Left forelimb (tissue), 1 donor: ENCODE data around the gene ENO4.

ENCODE experiments used
- DNase-seq: peaks from one replicate; pipeline ENCODE4 v3.0.0-alpha.2; 2018; ENCODE audit warnings: low spot score

Gene ENO4

GRCh38 chr10:116831086-116831485, 18.2 kb upstream of the ENO4 start:
- DNase-seq: no peak

- no peak for DNase-seq
Observed at GRCh38 chr10:116831790-116832189, 17.5 kb upstream of the ENO4 start.

DNA sequence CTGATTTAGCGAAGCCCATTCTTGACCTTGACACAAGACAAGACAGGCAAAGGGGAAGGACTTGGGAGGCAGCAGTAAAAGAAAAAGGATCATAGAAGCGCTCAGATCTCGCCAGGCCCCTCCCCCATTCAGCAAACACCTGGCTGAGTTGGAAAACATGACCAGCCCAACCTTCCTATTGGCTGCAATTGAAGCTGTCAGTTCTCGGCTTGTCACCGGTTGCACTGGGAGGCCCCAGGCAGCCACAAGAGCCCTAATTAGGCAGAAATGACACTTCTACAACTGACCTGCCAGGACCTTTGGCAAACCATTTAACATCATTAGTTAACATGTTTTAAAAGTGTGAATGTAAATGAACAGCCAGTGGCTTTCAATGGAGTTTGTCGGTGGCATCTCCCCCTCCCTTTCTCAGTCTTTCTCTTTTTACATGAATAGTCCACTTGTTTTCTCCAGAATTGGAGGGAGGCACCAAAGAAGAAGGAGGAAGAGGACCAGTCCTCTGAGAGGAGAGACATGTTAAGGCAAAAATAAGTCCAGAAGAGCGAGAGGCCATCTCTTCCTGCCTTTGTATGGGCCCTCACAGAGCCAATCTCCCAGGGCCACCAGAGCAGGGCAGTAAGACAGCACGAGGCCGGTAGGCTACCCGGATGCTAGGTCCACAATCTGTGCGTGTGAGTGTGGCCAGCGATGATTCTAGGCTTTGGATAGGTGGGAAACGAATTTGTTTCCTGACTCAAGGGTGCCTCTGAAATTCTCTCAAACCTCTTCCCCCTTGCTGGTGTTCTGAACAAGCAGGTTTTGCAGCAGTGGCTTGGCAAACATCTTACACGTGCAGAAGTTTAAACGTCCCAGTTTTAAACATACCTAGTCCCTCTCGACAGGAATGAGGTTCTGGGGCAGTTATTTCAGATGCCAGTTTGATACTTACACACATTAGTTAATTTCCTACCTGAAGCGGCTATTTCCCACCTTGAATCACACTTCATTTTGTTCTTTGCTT, 15.0 kb upstream of the ENO4 start:
- no peak for DNase-seq

DNA sequence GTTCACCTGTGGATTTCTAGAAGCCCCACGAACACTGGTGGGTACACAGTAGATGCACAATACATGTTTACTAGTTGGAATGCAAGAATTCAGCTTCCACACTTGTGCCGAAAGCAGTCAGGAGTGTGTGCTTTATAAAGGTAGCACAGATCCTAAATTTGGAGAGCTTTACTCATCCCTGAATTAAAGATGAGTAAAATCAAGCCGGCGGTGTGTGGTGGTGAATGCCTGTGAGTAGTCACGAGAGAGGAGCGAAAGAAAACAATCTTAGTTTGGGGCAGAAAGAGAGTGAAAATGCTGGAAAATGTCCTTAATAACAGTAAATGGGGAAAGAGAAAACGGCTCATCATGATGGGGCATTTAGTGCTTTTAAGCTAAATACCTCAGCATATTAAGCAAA, 13.6 kb upstream of the ENO4 start:
- DNase-seq: no peak

GRCh38 chr10:116836083-116836482, 13.2 kb upstream of the ENO4 start:
- DNase-seq: no peak

GRCh38 chr10:116836902-116837523, 12.3 kb upstream of the ENO4 start:
- no peak for DNase-seq

- no peak for DNase-seq
Observed at GRCh38 chr10:116838143-116838725, 11.1 kb upstream of the ENO4 start.

DNA sequence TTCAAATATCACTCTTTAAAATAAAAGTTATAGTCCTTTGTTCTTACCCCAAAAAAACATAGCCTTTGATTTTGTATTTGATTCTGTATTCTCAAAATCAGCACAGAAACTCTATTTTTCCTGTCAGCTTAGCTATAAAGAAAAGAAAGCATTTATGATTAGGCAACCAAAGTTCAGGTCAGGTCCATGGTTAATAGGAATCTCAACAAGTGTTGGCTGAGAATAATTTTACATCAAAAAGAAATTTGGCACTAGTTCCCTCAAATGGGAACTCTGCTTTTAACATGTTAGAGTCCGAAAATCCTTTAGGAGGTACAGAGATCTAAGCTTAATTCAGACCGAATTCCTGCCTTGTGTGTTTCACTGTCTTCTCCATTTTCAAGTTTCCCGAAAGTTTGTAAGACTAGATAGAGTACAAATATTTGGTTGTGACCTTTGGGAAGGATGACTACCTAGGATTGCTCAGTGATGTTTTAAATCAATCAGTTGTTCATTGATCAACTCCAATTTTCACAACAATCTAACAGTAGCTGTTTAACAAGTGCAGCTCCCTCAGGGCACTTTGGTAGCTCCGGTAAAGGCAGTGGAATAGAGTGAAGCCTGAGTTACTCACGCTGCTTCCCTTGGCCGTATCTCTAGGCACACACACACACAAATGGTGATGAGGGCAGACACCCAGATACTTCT, 8.8 kb upstream of the ENO4 start:
- DNase-seq: no peak

GRCh38 chr10:116845823-116846222, 3.5 kb upstream of the ENO4 start:
- no peak for DNase-seq

DNA sequence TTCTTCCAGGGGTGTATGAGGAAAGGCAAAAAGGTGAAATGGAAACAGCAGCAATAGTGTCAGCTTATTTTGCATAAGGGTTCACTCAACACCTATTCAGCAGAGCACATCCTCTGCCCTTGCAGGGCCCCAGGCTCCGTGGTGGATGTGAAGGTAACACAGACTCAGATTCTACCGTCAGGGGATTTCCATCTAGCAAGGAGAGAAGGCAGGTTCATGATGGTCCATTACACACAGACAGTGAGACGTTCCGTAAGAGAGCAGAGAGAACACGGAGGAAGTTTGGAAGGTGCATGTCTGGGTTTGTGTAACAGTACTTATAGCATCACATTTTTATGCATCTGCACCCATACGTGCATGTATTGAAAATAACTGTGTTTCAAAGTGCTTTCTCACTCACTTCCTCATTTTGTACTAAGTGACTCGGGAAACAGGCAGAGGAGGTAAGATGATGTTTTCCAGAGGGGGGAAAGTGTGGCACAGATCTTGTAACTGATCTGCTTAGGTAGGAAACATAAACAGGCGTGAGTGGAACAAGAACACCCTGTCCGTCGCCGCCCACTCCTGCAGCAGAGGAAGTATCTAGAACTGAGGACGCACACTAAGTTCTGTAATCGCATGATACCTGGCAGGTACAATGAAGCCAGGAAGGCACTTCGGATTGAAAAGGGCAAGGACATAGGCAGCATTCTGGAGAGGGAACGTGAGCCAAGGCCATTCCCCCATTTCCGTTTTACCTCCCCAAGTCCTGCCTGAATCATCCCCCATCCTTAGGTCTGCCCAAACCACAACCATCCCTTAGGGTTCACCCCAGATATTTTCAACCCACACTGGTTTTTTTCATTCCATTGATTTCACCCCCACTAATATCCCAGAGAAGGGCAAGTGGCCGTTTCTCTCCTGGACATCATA, 1.0 kb upstream of the ENO4 start:
- DNase-seq: no peak

GRCh38 chr10:116848944-116849247, 403 bp upstream of the ENO4 start:
- DNase-seq: no peak

GRCh38 chr10:116850058-116850611, 836 bp downstream of the ENO4 start:
- DNase-seq: no peak

GRCh38 chr10:116852246-116852645, 2.9 kb downstream of the ENO4 start:
- no peak for DNase-seq

- DNase-seq: no peak
Observed at GRCh38 chr10:116853287-116853686, 4.0 kb downstream of the ENO4 start.

DNA sequence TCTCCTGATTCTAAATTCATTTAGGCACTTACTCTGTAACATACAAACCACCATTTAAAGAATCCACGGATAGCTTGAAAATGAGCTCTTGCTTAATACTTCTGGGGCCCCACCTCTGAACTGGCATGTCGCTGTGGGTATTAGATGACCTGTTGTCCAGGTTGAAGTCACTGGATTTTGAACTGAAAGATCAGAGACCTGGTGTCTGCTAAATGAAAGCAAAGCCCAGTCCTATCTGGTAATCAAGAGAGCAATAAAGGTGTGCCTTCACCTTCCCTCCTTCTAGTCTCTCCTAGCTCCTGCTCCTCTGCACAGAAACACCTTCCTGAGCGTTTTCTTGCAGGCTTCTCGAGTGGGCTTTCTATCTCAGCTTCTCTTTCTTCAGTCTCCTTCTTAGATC, 4.4 kb downstream of the ENO4 start:
- DNase-seq: no peak

DNA sequence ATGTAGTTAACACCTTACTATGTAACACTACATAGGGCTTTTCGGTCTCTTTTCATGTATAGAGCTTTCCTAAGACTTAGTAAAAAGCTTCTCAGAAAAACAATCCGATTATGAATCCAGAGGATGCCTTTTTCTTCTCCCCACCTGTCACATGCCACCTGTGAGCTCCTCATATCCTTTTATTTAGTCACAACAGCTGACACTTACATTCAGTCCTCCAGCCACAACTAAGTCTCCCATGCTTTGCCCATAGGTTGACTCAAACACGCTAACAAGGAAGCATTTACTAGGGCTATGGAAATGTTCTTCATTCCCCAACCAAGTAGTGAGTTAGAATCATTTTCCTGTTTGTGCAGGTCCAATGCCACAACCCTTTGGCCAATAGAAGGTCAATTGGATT, 7.9 kb downstream of the ENO4 start:
- no peak for DNase-seq

DNA sequence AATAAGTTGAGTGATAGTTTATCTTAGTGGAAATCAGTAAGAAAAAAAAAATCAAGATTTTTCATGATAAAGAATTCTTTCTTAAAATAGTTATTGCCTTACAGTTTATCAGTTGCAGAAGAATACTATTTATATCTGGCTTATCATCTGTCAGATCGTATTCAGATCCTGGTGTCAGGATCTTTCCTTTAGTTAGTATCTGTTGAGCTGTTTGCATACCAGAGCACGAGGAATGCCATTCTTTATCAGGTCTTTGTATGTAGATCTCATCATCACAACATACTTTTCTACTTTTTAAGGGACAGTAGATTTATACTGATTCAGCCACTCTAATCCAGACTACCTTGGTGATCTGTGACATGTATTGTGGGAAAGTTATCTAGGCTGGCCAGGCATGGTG, 12.5 kb downstream of the ENO4 start:
- no peak for DNase-seq

DNA sequence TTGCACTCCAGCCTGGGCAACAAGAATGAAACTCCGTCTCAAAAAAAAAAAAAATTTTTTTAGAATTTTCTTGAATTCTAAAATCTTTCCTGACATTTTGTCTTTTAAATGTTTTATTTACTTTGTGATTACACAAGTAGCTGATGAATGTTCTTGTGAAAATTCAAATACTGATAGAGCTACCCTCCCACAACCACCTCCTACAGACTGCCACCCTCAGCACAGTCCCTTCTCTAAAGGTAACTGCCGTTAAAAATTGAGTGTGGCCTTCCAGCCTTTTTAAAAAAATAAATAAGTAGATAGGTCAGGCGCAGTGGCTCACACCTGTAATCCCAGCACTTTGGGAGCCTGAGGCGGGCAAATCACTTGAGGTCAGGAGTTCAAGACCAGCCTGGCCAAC, 15.1 kb downstream of the ENO4 start:
- no peak for DNase-seq

- DNase-seq: no peak
Observed at GRCh38 chr10:116866066-116866465, 16.8 kb downstream of the ENO4 start.

GRCh38 chr10:116866987-116867595, 17.8 kb downstream of the ENO4 start:
- DNase-seq: no peak

DNA sequence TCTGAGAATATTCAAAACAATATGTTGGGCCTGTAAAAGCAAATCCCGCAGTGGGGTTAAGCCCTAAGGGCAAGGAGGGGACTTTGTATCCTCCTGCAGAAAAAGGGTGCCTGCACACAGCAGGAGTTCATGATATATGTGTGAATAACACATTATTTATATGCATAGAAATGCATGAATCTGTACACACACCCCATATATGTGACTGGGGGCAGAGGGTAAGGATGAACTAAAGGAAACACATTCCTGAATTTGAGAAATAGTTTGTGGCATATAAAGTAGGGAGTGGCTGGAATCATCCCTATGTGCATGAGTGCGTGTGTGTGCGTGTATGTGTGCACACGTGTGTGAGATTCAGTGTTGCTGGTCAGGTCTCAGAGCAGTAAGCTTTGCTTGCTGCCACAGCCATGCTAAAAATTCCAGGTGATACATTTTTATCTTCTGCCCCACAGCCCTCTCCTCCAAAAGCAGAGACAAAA, 18.9 kb downstream of the ENO4 start:
- DNase-seq: no peak
